Stimulated activated CD8-positive, alpha-beta memory T cell treated with anti-CD3 and anti-CD28 coated beads, Interleukin-7, amount 100 ng/mL, for 48 hours (primary cell): ENCODE results near the gene RXRA.
A peak's percentile ranks its signal among the peaks of the same experiment; 100 is the strongest.

Experiments used
- DNase-seq, 2 donors: peaks; one replicate each; pipeline ENCODE4 v3.0.0-alpha.2; 2020; ENCODE audit warnings: low read depth in 1 of 2; ENCODE audit errors: extremely low read depth in 1 of 2

The RXRA gene

GRCh38 chr9:134378901-134379338 lies 52.7 kb downstream of the RXRA start:
- no peak for DNase-seq

- DNase-seq: no peak
Observed at GRCh38 chr9:134379831-134380365, 53.6 kb downstream of the RXRA start.

GRCh38 chr9:134380542-134381271 lies 54.5 kb downstream of the RXRA start:
- no peak for DNase-seq

- no peak for DNase-seq
Observed at GRCh38 chr9:134381272-134381661, 55.0 kb downstream of the RXRA start.

- no peak for DNase-seq
Observed at GRCh38 chr9:134381671-134382516, 55.6 kb downstream of the RXRA start.

GRCh38 chr9:134382733-134383132 lies 56.5 kb downstream of the RXRA start:
- DNase-seq: no peak

- DNase-seq: no peak
Observed at GRCh38 chr9:134383148-134383547, 56.9 kb downstream of the RXRA start.

GRCh38 chr9:134384811-134385479 lies 58.7 kb downstream of the RXRA start:
- DNase-seq: no peak

- no peak for DNase-seq
Observed at GRCh38 chr9:134385915-134386314, 59.7 kb downstream of the RXRA start.

GRCh38 chr9:134386951-134387831 lies 60.9 kb downstream of the RXRA start:
- DNase-seq: no peak

GRCh38 chr9:134388289-134388808 lies 62.1 kb downstream of the RXRA start:
- DNase-seq: no peak

- DNase-seq: no peak
Observed at GRCh38 chr9:134388976-134389375, 62.7 kb downstream of the RXRA start.

GRCh38 chr9:134389642-134390041 lies 63.4 kb downstream of the RXRA start:
- DNase-seq: no peak

- DNase-seq: peak; percentile 78 to 89
Observed at GRCh38 chr9:134390537-134390936, 64.3 kb downstream of the RXRA start.

GRCh38 chr9:134390947-134391318 lies 64.7 kb downstream of the RXRA start:
- DNase-seq: no peak

- DNase-seq: peak; percentile 75 to 83
Observed at GRCh38 chr9:134391319-134392231, 65.3 kb downstream of the RXRA start.

- DNase-seq: no peak
Observed at GRCh38 chr9:134392900-134393299, 66.6 kb downstream of the RXRA start.

- DNase-seq: no peak
Observed at GRCh38 chr9:134393582-134394280, 67.5 kb downstream of the RXRA start.
